NB4 (cell line): ENCODE measurements around the gene TAF4.
"Not testable (repeated sequence)": the region's sequence is repeated elsewhere in the genome, so short reads cannot be mapped to it uniquely, and the experiment has no call there.

Experiments
- DNase-seq: peaks from one replicate; pipeline ENCODE4 v3.0.0; 2010; ENCODE audit warnings: low read depth
- H3K4me3 ChIP-seq: one replicate; pipeline ENCODE4 v1.5.1; 2011; ENCODE audit warnings: mild to moderate bottlenecking, low read depth, low read length, moderate library complexity
- CTCF ChIP-seq: IDR thresholded peaks from one replicate; pipeline ENCODE4 v1.5.1; 2012; ENCODE audit warnings: low read depth, low read length
- MAX ChIP-seq: IDR thresholded peaks from 2 replicates; pipeline ENCODE4 v1.6.1; 2011; ENCODE audit warnings: low read depth, low read length
- MYC ChIP-seq: IDR thresholded peaks from 2 replicates; pipeline ENCODE4 v1.6.1; 2011; ENCODE audit warnings: low read depth, low read length
- POLR2A ChIP-seq: IDR thresholded peaks from 2 replicates; pipeline ENCODE4 v1.6.1; 2011; ENCODE audit warnings: mild to moderate bottlenecking; ENCODE audit not compliant: insufficient read length; ENCODE audit errors: extremely low read depth

Gene TAF4

GRCh38 chr20:62087227-62087626, 21.5 kb upstream of the TAF4 start:
- no peak overlapping the region for H3K4me3 ChIP-seq
- no peak for TF ChIP-seq MYC
- TF ChIP-seq MAX: no peak
- no peak for TF ChIP-seq POLR2A
- TF ChIP-seq CTCF: no peak
- no peak for DNase-seq

GRCh38 chr20:62085206-62085605, 19.5 kb upstream of the TAF4 start:
- TF ChIP-seq CTCF: no peak
- no peak for TF ChIP-seq MAX
- no peak for TF ChIP-seq MYC
- no peak for TF ChIP-seq POLR2A
- DNase-seq: no peak

GRCh38 chr20:62084224-62084623, 18.5 kb upstream of the TAF4 start:
- H3K4me3 ChIP-seq, DNase-seq: not testable (repeated sequence)

More at GRCh38 chr20:62085206-62085605, 19.5 kb upstream of the TAF4 start:
- no peak overlapping the region for H3K4me3 ChIP-seq

- TF ChIP-seq MAX (no peak), POLR2A (no peak), MYC (no peak), CTCF (no peak)
- no peak for DNase-seq
- no peak overlapping the region for H3K4me3 ChIP-seq
Observed at GRCh38 chr20:62083312-62083711, 17.6 kb upstream of the TAF4 start.

- DNase-seq: no peak
- no peak for TF ChIP-seq POLR2A
- TF ChIP-seq MYC: no peak
- TF ChIP-seq MAX: no peak
- TF ChIP-seq CTCF: no peak
- no peak overlapping the region for H3K4me3 ChIP-seq
Observed at GRCh38 chr20:62080249-62080990, 14.7 kb upstream of the TAF4 start.

GRCh38 chr20:62079166-62079565, 13.5 kb upstream of the TAF4 start:
- TF ChIP-seq POLR2A: no peak
- TF ChIP-seq MAX: no peak
- no peak for TF ChIP-seq MYC
- no peak for TF ChIP-seq CTCF
- H3K4me3 ChIP-seq: no peak overlapping the region

More at GRCh38 chr20:62079166-62079565, 13.5 kb upstream of the TAF4 start:
- no peak for DNase-seq
